GM23338 (cell line): ENCODE measurements around the gene KRTAP10-5. TPM values are rescaled to one million over a fixed set of nuclear protein-coding genes. Genes with fewer than 3 reads are reported as not detected.
A peak's percentile ranks its signal among the peaks of the same experiment; 100 is the strongest.

ENCODE experiments used
- ATAC-seq: fragments of 200-7000 bp; cut with Tn5 transposase; 3 replicates; pipeline ENCODE4 v1.9.1; 2020
- DNase-seq: peaks from one replicate; pipeline ENCODE4 v3.0.0-alpha.2; 2015; ENCODE audit warnings: low spot score
- H2AFZ ChIP-seq: fragments of 200-600 bp; sonication (generic); 2 replicates; pipeline ENCODE4 v1.8.0; 2016; ENCODE audit warnings: antibody characterized with exemption, mild to moderate bottlenecking, moderate library complexity
- H3F3A ChIP-seq: fragments of 200-600 bp; sonication (generic); replicated peaks from 2 replicates; pipeline ENCODE4 v1.8.0; 2017; ENCODE audit warnings: antibody characterized with exemption, mixed run types, low read depth
- H3K27ac ChIP-seq: fragments of 200-600 bp; sonication (generic); 2 replicates; pipeline ENCODE4 v1.6.1; 2016; ENCODE audit warnings: low read depth
- H3K27me3 ChIP-seq: fragments of 200-600 bp; sonication (generic); 2 replicates; pipeline ENCODE4 v1.8.0; 2016; ENCODE audit warnings: mild to moderate bottlenecking, mixed run types, moderate library complexity; ENCODE audit not compliant: insufficient read depth
- H3K36me3 ChIP-seq: fragments of 200-600 bp; sonication (generic); 2 replicates; pipeline ENCODE4 v1.8.0; 2016; ENCODE audit warnings: mild to moderate bottlenecking; ENCODE audit not compliant: insufficient read depth
- H3K4me1 ChIP-seq: fragments of 200-600 bp; sonication (generic); 2 replicates; pipeline ENCODE4 v1.8.0; 2016; ENCODE audit warnings: mild to moderate bottlenecking, moderate library complexity; ENCODE audit not compliant: insufficient read depth
- H3K4me2 ChIP-seq: fragments of 200-600 bp; sonication (generic); 2 replicates; pipeline ENCODE4 v1.7.1; 2017; ENCODE audit warnings: mixed run types
- H3K4me3 ChIP-seq: fragments of 200-600 bp; sonication (generic); 2 replicates; pipeline ENCODE4 v1.6.1; 2016; ENCODE audit warnings: mixed run types
- H3K79me2 ChIP-seq: fragments of 200-600 bp; sonication (generic); replicated peaks from 2 replicates; pipeline ENCODE4 v1.8.0; 2017; ENCODE audit warnings: mild to moderate bottlenecking; ENCODE audit not compliant: insufficient read depth
- H3K9me2 ChIP-seq: fragments of 200-600 bp; sonication (generic); 2 replicates; pipeline ENCODE4 v1.8.0; 2017; ENCODE audit not compliant: insufficient read depth
- H4K20me1 ChIP-seq: fragments of 200-600 bp; sonication (generic); replicated peaks from 2 replicates; pipeline ENCODE4 v1.8.0; 2017; ENCODE audit warnings: mild to moderate bottlenecking; ENCODE audit not compliant: insufficient read depth
- H3K27ac Mint-ChIP-seq: 2 replicates; pipeline ENCODE4 v1.8.0; 2020; ENCODE audit warnings: inconsistent platforms, mild to moderate bottlenecking, moderate library complexity, mixed read lengths
- H3K27me3 Mint-ChIP-seq: 3 replicates; pipeline ENCODE4 v1.8.0; 2022; ENCODE audit warnings: low read depth, mild to moderate bottlenecking, moderate library complexity, mixed read lengths, inconsistent platforms; ENCODE audit not compliant: insufficient read depth, poor library complexity
- H3K36me3 Mint-ChIP-seq: 3 replicates; pipeline ENCODE4 v1.8.0; 2021; ENCODE audit warnings: low read depth, mild to moderate bottlenecking, inconsistent platforms, moderate library complexity, mixed read lengths
- H3K4me1 Mint-ChIP-seq: 3 replicates; pipeline ENCODE4 v1.8.0; 2020; ENCODE audit warnings: mild to moderate bottlenecking, inconsistent platforms, mixed read lengths
- H3K4me3 Mint-ChIP-seq: 3 replicates; pipeline ENCODE4 v1.8.0; 2021; ENCODE audit warnings: moderate library complexity, mild to moderate bottlenecking, inconsistent platforms, mixed read lengths
- H3K9me3 Mint-ChIP-seq: 3 replicates; pipeline ENCODE4 v1.8.0; 2020; ENCODE audit warnings: moderate library complexity, mild to moderate bottlenecking, inconsistent platforms, mixed read lengths
- CREB1 ChIP-seq: fragments of 250-450 bp; sonication (Bioruptor Pico); IDR thresholded peaks from 2 replicates; pipeline ENCODE4 v1.5.0; 2020; ENCODE audit warnings: low read depth, mild to moderate bottlenecking, moderate library complexity
- CTCF ChIP-seq, 2 experiments: fragments of 200-600 bp in 1 of 2; sonication (generic) in 1 of 2; conservative IDR thresholded peaks; 2 replicates each; pipeline versions ENCODE4 v1.5.1 to v1.6.1; 2016 to 2017; ENCODE audit warnings: antibody characterized with exemption in 2 of 2, low read depth in 2 of 2, mild to moderate bottlenecking in 2 of 2, moderate library complexity in 1 of 2
- JUNB ChIP-seq: IDR thresholded peaks from one replicate; pipeline ENCODE4 v1.6.1; 2016; ENCODE audit warnings: antibody characterized with exemption; ENCODE audit not compliant: unreplicated experiment
- REST ChIP-seq: IDR thresholded peaks from one replicate; pipeline ENCODE4 v1.6.1; 2018; ENCODE audit warnings: antibody characterized with exemption; ENCODE audit not compliant: unreplicated experiment
- STAT1 ChIP-seq: IDR thresholded peaks from one replicate; pipeline ENCODE4 v1.6.1; 2016; ENCODE audit warnings: antibody characterized with exemption; ENCODE audit not compliant: unreplicated experiment
- ZNF114 ChIP-seq: fragments of 250-450 bp; sonication (Bioruptor Pico); IDR thresholded peaks from 2 replicates; pipeline ENCODE4 v1.5.0; 2020; ENCODE audit warnings: mild to moderate bottlenecking, moderate library complexity
- ZNF331 ChIP-seq: fragments of 250-450 bp; sonication (Bioruptor Pico); IDR thresholded peaks from 2 replicates; pipeline ENCODE4 v1.5.0; 2020; ENCODE audit warnings: low read depth, mild to moderate bottlenecking, moderate library complexity
- polyA plus RNA-seq: library from polyadenylated mRNA; unstranded; fragments of >200 nt; fragmentation: Nextera tagmentation; extraction: Ambion mirVana; gene quantifications from 2 replicates; pipeline ENCODE4 v1.2.1, GENCODE V29; 2016
- total RNA-seq: library from RNA; depleted of rRNA; stranded (reverse); fragments of >200 nt; shearing (Covaris generic); gene quantifications from 2 replicates; pipeline ENCODE4 v1.2.3, GENCODE V29; 2014
- TF ChIP-seq, protein P1 (sequence below): IDR thresholded peaks from 2 replicates; pipeline ENCODE4 v1.6.1; 2016; ENCODE audit warnings: antibody characterized with exemption
- TF ChIP-seq, protein P2 (sequence below): fragments of 250-450 bp; sonication (Bioruptor Pico); IDR thresholded peaks from 2 replicates; pipeline ENCODE4 v1.5.0; 2020; ENCODE audit warnings: mild to moderate bottlenecking, moderate library complexity

The KRTAP10-5 gene
- total and polyA plus RNA-seq, 2 experiments from 2014 or later, result not detected

DNA sequence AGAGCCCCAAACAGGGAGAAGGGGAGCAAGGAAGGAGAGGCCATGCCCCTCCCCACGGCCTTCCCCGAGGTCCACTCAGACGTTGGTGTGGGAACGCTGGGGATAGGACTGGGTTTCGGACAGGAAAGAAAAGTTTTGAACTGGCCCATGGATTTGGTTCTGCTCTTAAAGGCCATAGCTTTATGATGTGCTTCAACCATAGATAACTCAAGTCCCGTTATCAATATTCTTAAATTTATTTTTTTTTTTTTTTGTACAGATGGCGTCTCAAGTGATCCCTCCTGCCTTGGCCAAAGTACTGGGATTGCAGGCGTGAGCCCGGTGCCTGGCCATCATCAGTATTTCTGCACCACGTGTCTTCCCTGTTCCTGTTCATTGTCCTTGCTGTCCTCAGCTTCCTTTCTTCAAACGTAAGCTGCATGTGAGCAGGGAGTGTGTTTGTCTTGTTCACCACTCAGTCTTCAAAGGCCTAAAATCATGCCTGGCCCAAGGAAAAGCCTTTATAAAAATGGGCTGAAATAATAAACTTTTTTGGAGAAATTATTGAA, 39.6 kb downstream of the KRTAP10-5 start (continued):
- TF ChIP-seq REST (no peak), CTCF (conservative IDR thresholded peaks at IDR 0.05; ENCODE audit: low read depth in 2 of 2) (no peak), ZNF114 (CRISPR knock-in tag) (no peak), ZNF331 (CRISPR knock-in tag) (no peak), STAT1 (no peak), JUNB (no peak), CREB1 (CRISPR knock-in tag) (no peak)
- TF ChIP-seq, protein P1, sequence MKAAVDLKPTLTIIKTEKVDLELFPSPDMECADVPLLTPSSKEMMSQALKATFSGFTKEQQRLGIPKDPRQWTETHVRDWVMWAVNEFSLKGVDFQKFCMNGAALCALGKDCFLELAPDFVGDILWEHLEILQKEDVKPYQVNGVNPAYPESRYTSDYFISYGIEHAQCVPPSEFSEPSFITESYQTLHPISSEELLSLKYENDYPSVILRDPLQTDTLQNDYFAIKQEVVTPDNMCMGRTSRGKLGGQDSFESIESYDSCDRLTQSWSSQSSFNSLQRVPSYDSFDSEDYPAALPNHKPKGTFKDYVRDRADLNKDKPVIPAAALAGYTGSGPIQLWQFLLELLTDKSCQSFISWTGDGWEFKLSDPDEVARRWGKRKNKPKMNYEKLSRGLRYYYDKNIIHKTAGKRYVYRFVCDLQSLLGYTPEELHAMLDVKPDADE, result no peak

- no peaks in the 10 kb centered on the region; the same call in 2 of the 3 replicates for H3K36me3 Mint-ChIP-seq
- Histone ChIP-seq H3K4me3 (no peak within 1 kb of the TSS), H3K79me2 (no peaks in the 10 kb centered on the region), H3K27ac (no peak within 1 kb of the TSS), H3K9me2 (no peaks in the 10 kb centered on the region), H2AFZ (peak within 1 kb of the TSS; percentile 18; the same call in 1 of the 2 replicates), H3K36me3 (no peaks in the 10 kb centered on the region), H4K20me1 (no peaks in the 10 kb centered on the region), H3F3A (no peaks in the 10 kb centered on the region), H3K4me2 (no peak within 1 kb of the TSS), H3K27me3 (no peaks in the 10 kb centered on the region), H3K4me1 (no peaks in the 10 kb centered on the region)
- no peaks in the 10 kb centered on the region; the same call in 1 of the 3 replicates for H3K9me3 Mint-ChIP-seq
- H3K4me3 Mint-ChIP-seq, result no peak within 1 kb of the TSS
- no peak within 1 kb of the TSS for H3K27ac Mint-ChIP-seq
- no peak for ATAC-seq
- DNase-seq, result no peak
- H3K4me1 Mint-ChIP-seq, result no peaks in the 10 kb centered on the region; the same call in 2 of the 3 replicates
- peaks cover 2% of the 10 kb centered on the region for H3K27me3 Mint-ChIP-seq
- TF ChIP-seq CREB1 (CRISPR knock-in tag), result no peak
- TF ChIP-seq, protein P2, sequence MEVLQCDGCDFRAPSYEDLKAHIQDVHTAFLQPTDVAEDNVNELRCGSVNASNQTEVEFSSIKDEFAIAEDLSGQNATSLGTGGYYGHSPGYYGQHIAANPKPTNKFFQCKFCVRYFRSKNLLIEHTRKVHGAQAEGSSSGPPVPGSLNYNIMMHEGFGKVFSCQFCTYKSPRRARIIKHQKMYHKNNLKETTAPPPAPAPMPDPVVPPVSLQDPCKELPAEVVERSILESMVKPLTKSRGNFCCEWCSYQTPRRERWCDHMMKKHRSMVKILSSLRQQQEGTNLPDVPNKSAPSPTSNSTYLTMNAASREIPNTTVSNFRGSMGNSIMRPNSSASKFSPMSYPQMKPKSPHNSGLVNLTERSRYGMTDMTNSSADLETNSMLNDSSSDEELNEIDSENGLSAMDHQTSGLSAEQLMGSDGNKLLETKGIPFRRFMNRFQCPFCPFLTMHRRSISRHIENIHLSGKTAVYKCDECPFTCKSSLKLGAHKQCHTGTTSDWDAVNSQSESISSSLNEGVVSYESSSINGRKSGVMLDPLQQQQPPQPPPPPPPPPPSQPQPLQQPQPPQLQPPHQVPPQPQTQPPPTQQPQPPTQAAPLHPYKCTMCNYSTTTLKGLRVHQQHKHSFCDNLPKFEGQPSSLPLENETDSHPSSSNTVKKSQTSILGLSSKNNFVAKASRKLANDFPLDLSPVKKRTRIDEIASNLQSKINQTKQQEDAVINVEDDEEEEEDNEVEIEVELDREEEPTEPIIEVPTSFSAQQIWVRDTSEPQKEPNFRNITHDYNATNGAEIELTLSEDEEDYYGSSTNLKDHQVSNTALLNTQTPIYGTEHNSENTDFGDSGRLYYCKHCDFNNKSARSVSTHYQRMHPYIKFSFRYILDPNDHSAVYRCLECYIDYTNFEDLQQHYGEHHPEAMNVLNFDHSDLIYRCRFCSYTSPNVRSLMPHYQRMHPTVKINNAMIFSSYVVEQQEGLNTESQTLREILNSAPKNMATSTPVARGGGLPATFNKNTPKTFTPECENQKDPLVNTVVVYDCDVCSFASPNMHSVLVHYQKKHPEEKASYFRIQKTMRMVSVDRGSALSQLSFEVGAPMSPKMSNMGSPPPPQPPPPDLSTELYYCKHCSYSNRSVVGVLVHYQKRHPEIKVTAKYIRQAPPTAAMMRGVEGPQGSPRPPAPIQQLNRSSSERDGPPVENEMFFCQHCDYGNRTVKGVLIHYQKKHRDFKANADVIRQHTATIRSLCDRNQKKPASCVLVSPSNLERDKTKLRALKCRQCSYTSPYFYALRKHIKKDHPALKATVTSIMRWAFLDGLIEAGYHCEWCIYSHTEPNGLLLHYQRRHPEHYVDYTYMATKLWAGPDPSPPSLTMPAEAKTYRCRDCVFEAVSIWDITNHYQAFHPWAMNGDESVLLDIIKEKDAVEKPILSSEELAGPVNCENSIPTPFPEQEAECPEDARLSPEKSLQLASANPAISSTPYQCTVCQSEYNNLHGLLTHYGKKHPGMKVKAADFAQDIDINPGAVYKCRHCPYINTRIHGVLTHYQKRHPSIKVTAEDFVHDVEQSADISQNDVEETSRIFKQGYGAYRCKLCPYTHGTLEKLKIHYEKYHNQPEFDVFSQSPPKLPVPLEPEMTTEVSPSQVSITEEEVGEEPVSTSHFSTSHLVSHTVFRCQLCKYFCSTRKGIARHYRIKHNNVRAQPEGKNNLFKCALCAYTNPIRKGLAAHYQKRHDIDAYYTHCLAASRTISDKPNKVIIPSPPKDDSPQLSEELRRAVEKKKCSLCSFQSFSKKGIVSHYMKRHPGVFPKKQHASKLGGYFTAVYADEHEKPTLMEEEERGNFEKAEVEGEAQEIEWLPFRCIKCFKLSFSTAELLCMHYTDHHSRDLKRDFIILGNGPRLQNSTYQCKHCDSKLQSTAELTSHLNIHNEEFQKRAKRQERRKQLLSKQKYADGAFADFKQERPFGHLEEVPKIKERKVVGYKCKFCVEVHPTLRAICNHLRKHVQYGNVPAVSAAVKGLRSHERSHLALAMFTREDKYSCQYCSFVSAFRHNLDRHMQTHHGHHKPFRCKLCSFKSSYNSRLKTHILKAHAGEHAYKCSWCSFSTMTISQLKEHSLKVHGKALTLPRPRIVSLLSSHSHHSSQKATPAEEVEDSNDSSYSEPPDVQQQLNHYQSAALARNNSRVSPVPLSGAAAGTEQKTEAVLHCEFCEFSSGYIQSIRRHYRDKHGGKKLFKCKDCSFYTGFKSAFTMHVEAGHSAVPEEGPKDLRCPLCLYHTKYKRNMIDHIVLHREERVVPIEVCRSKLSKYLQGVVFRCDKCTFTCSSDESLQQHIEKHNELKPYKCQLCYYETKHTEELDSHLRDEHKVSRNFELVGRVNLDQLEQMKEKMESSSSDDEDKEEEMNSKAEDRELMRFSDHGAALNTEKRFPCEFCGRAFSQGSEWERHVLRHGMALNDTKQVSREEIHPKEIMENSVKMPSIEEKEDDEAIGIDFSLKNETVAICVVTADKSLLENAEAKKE (CRISPR knock-in tag), result no peak
Measured at GRCh38 chr21:44539991-44540666, 40.3 kb downstream of the KRTAP10-5 start, which contains the start of gene KRTAP10-1. TSS of gene KRTAP10-1 (minus strand) at chr21:44540195. CDS start at chr21:44540150, 45 bp downstream.
